Caco-2 (cell line): Measurements from ENCODE around the gene CLDN9. TPM values are rescaled to one million over a fixed set of nuclear protein-coding genes. Genes with fewer than 3 reads are reported as not detected.

Experiments used
- BruUV-seq: library from RNA; stranded (reverse); fragments of 400-500 nt; replicated peaks from 2 replicates; lab custom pipeline; 2021; lab: Mats Ljungman, UMichigan
- CTCF ChIA-PET: fragments of 300-600 bp; sonication (Branson Sonifier 250); formaldehyde crosslinking; loops from one replicate; lab custom pipeline; 2022; ENCODE audit warnings: antibody characterized with exemption; lab: Charles Lee
- POLR2A ChIA-PET: fragments of 300-600 bp; sonication (Branson Sonifier 250); formaldehyde crosslinking; loops from one replicate; lab custom pipeline; 2022; ENCODE audit warnings: antibody characterized with exemption; lab: Charles Lee
- DNase-seq, 2 experiments: peaks; one replicate each; pipeline versions ENCODE4 v3.0.0 to v3.0.0-alpha.2; 2020 to 2022
- H3K27me3 ChIP-seq: replicated peaks from 2 replicates; pipeline ENCODE4 v1.6.0; 2011; ENCODE audit warnings: low read length; ENCODE audit not compliant: control insufficient read depth, insufficient read depth
- H3K36me3 ChIP-seq: 2 replicates; pipeline ENCODE4 v1.5.1; 2011; ENCODE audit warnings: low read length; ENCODE audit not compliant: control insufficient read depth, insufficient read depth
- H3K4me1 ChIP-seq: fragments of 250-450 bp; sonication (Bioruptor Pico); 2 replicates; pipeline ENCODE4 v1.5.1; 2020; ENCODE audit warnings: mild to moderate bottlenecking
- H3K4me3 ChIP-seq: 2 replicates; pipeline ENCODE4 v1.5.1; 2011; ENCODE audit warnings: low read depth, mild to moderate bottlenecking, control low read depth, low read length
- H3K9me3 ChIP-seq: fragments of 250-450 bp; sonication (Bioruptor Pico); 2 replicates; pipeline ENCODE4 v1.5.1; 2020; ENCODE audit warnings: mild to moderate bottlenecking, moderate library complexity
- H3K27ac Mint-ChIP-seq: one replicate; pipeline ENCODE4 v1.8.0; 2022; ENCODE audit warnings: mixed read lengths; ENCODE audit not compliant: unreplicated experiment
- H3K27me3 Mint-ChIP-seq: one replicate; pipeline ENCODE4 v1.8.0; 2022; ENCODE audit warnings: mixed read lengths; ENCODE audit not compliant: insufficient read depth, unreplicated experiment
- H3K36me3 Mint-ChIP-seq: one replicate; pipeline ENCODE4 v1.8.0; 2022; ENCODE audit warnings: mild to moderate bottlenecking, mixed read lengths; ENCODE audit not compliant: insufficient read depth, unreplicated experiment
- H3K4me1 Mint-ChIP-seq: one replicate; pipeline ENCODE4 v1.8.0; 2022; ENCODE audit warnings: low read depth, mixed read lengths; ENCODE audit not compliant: unreplicated experiment
- H3K4me3 Mint-ChIP-seq: one replicate; pipeline ENCODE4 v1.8.0; 2022; ENCODE audit warnings: mild to moderate bottlenecking, moderate library complexity, mixed read lengths; ENCODE audit not compliant: unreplicated experiment
- H3K9me3 Mint-ChIP-seq: one replicate; pipeline ENCODE4 v1.8.0; 2022; ENCODE audit warnings: mixed read lengths; ENCODE audit not compliant: unreplicated experiment
- intact Hi-C: fragments of 100-400 bp; cut with micrococcal nuclease; formaldehyde crosslinking; loops from one replicate; pipeline ENCODE4 v1.10.0; 2022; ENCODE audit not compliant: unreplicated experiment
- total RNA-seq: library from RNA; stranded (reverse); gene quantifications from 2 replicates; pipeline ENCODE4 v1.2.3, GENCODE V29; 2022
- TF ChIP-seq, protein P1 (sequence below), 2 experiments: fragments of 200-600 bp in 1 of 2; IDR thresholded peaks; 1 replicate in 1 of 2; 2 replicates in 1 of 2; pipeline versions ENCODE4 v1.5.1 to v1.8.0; 2011 to 2022; ENCODE audit warnings: antibody characterized with exemption in 1 of 2, control low read depth in 1 of 2, inconsistent platforms in 1 of 2, low read depth in 1 of 2, low read length in 1 of 2, mild to moderate bottlenecking in 1 of 2, moderate library complexity in 1 of 2; ENCODE audit not compliant: insufficient read depth in 1 of 2, severe bottlenecking in 1 of 2, unreplicated experiment in 1 of 2

Gene CLDN9
- total RNA-seq, 1 experiment from 2014 or later = 0.79 TPM

DNA sequence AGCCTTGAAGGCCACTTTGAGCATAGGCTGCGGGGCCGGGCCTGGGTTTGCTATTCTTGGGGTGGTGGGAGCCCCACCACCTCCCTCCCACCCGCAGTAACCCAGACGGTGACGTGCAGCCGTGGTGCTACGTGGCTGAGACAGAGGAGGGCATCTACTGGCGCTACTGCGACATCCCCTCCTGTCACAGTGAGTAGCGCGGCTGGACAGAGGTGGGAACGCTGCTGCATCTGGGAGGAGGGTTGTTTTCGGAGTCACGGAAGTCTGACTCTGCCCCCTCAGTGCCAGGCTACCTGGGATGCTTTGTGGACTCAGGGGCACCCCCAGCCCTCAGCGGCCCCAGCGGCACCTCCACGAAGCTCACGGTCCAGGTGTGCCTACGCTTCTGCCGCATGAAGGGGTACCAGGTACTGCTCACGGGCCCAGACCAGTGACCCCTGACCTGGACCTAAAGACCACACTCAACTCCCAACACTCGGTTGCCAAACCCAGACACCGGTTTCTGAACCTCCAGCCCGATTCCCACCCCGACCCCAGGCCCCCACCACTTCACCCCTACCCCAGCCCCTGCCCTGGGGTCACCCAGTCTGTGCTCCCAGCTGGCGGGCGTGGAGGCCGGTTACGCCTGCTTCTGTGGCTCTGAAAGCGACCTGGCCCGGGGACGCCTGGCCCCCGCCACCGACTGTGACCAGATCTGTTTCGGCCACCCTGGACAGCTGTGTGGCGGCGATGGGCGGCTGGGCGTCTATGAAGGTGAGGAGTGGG is 46.5 kb upstream of the CLDN9 start:
- Histone ChIP-seq H3K9me3 (no peaks in the 10 kb centered on the region), H3K4me1 (peaks cover 17% of the 10 kb centered on the region), H3K36me3 (no peaks in the 10 kb centered on the region), H3K27me3 (no peaks in the 10 kb centered on the region), H3K4me3 (no peak overlapping the region)
- peaks cover 25% of the 10 kb centered on the region for H3K36me3 Mint-ChIP-seq
- H3K27me3 Mint-ChIP-seq = no peaks in the 10 kb centered on the region
- CTCF ChIA-PET = interaction anchor here (1.9 kb wide), 1 partner anchor 15 kb away, joined by 4 read pairs; the partner anchor contains the start of gene PKMYT1
- intact Hi-C loops = no loop called here
- TF ChIP-seq, protein P1, sequence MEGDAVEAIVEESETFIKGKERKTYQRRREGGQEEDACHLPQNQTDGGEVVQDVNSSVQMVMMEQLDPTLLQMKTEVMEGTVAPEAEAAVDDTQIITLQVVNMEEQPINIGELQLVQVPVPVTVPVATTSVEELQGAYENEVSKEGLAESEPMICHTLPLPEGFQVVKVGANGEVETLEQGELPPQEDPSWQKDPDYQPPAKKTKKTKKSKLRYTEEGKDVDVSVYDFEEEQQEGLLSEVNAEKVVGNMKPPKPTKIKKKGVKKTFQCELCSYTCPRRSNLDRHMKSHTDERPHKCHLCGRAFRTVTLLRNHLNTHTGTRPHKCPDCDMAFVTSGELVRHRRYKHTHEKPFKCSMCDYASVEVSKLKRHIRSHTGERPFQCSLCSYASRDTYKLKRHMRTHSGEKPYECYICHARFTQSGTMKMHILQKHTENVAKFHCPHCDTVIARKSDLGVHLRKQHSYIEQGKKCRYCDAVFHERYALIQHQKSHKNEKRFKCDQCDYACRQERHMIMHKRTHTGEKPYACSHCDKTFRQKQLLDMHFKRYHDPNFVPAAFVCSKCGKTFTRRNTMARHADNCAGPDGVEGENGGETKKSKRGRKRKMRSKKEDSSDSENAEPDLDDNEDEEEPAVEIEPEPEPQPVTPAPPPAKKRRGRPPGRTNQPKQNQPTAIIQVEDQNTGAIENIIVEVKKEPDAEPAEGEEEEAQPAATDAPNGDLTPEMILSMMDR (IDR thresholded peaks at IDR 0.05; ENCODE audit: insufficient read depth in 1 of 2, low read depth in 1 of 2, low read length in 1 of 2, severe bottlenecking in 1 of 2, unreplicated experiment in 1 of 2) = no peak
- no TSS peak for BruUV-seq
- DNase-seq = no peak
- H3K4me3 Mint-ChIP-seq = no peak overlapping the region
- no peak overlapping the region for H3K27ac Mint-ChIP-seq
- H3K9me3 Mint-ChIP-seq = no peaks in the 10 kb centered on the region
- H3K4me1 Mint-ChIP-seq = no peaks in the 10 kb centered on the region
- POLR2A ChIA-PET = no interaction called here

DNA sequence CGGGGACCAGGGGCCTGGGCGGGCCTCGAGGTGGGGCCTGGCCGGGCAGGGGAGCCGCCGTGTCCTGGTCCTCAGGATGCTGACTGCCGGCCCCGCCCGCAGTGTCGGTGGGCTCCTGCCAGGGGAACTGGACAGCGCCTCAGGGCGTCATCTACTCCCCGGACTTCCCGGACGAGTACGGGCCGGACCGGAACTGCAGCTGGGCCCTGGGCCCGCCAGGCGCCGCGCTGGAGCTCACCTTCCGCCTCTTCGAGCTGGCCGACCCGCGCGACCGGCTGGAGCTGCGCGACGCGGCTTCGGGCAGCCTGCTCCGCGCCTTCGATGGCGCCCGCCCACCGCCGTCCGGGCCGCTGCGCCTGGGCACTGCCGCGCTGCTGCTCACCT is 45.9 kb upstream of the CLDN9 start:
- POLR2A ChIA-PET = no interaction called here
- no TSS peak for BruUV-seq
- Histone ChIP-seq H3K27me3 (no peaks in the 10 kb centered on the region), H3K36me3 (no peaks in the 10 kb centered on the region), H3K4me1 (peaks cover 17% of the 10 kb centered on the region), H3K9me3 (no peaks in the 10 kb centered on the region), H3K4me3 (no peak overlapping the region)
- H3K4me1 Mint-ChIP-seq = no peaks in the 10 kb centered on the region
- H3K27ac Mint-ChIP-seq = no peak overlapping the region
- intact Hi-C loops = no loop called here
- no peak overlapping the region for H3K4me3 Mint-ChIP-seq
- H3K27me3 Mint-ChIP-seq = no peaks in the 10 kb centered on the region
- TF ChIP-seq, protein P1 (IDR thresholded peaks at IDR 0.05; ENCODE audit: insufficient read depth in 1 of 2, low read depth in 1 of 2, low read length in 1 of 2, severe bottlenecking in 1 of 2, unreplicated experiment in 1 of 2) = no peak
- H3K9me3 Mint-ChIP-seq = no peaks in the 10 kb centered on the region
- CTCF ChIA-PET = no interaction called here
- H3K36me3 Mint-ChIP-seq = peaks cover 31% of the 10 kb centered on the region
- no peak for DNase-seq

DNA sequence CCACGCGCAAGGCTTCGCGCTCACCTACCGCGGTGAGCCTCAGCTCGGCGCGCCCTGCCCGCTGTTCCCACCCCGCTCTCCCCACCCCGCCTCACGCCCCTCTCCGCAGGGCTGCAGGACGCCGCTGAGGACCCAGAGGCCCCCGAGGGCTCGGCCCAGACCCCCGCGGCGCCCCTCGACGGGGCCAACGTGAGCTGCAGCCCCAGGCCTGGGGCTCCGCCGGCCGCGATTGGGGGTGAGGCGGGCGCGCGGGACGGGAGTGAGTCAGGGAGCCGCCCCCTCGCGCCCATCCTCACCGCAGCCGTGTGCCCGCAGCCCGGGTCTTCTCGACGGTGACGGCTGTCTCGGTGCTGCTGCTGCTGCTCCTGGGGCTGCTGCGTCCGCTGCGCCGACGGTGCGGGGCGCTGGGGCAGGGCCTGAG is 45.5 kb upstream of the CLDN9 start:
- Mint-ChIP-seq H3K9me3 (no peaks in the 10 kb centered on the region), H3K4me1 (no peaks in the 10 kb centered on the region), H3K4me3 (no peak overlapping the region), H3K27me3 (no peaks in the 10 kb centered on the region), H3K36me3 (peaks cover 35% of the 10 kb centered on the region), H3K27ac (no peak overlapping the region)
- DNase-seq = no peak
- peaks cover 17% of the 10 kb centered on the region for H3K4me1 ChIP-seq
- POLR2A ChIA-PET = no interaction called here
- BruUV-seq = no TSS peak
- H3K9me3 ChIP-seq = no peaks in the 10 kb centered on the region
- no peaks in the 10 kb centered on the region for H3K36me3 ChIP-seq
- intact Hi-C loops = no loop called here
- no peaks in the 10 kb centered on the region for H3K27me3 ChIP-seq
- CTCF ChIA-PET = no interaction called here
- H3K4me3 ChIP-seq = no peak overlapping the region
- TF ChIP-seq, protein P1 (IDR thresholded peaks at IDR 0.05; ENCODE audit: insufficient read depth in 1 of 2, low read depth in 1 of 2, low read length in 1 of 2, severe bottlenecking in 1 of 2, unreplicated experiment in 1 of 2) = no peak
